GM19397 (cell line): ENCODE data around the gene ZBTB44.

Experiments
- ATAC-seq: cut with Tn5 transposase; IDR thresholded peaks from one replicate; pipeline ENCODE4 v1.9.1; 2021; ENCODE audit warnings: mild to moderate bottlenecking, moderate library complexity; ENCODE audit not compliant: unreplicated experiment

Gene ZBTB44

GRCh38 chr11:130216221-130216550 is 98.5 kb downstream of the ZBTB44 start:
- ATAC-seq, result no peak

GRCh38 chr11:130215531-130216220 is 99.0 kb downstream of the ZBTB44 start:
- ATAC-seq, result no peak

GRCh38 chr11:130214861-130215530 is 99.7 kb downstream of the ZBTB44 start:
- ATAC-seq, result no peak

GRCh38 chr11:130213979-130214281 is 100.8 kb downstream of the ZBTB44 start:
- no peak for ATAC-seq

GRCh38 chr11:130213143-130213978 is 101.4 kb downstream of the ZBTB44 start:
- ATAC-seq, result peak; percentile 79

- ATAC-seq, result no peak
Observed at GRCh38 chr11:130212431-130212961, 102.2 kb downstream of the ZBTB44 start.

GRCh38 chr11:130211781-130212401 is 102.8 kb downstream of the ZBTB44 start:
- no peak for ATAC-seq

GRCh38 chr11:130211144-130211543 is 103.6 kb downstream of the ZBTB44 start:
- no peak for ATAC-seq

GRCh38 chr11:130209954-130210854 is 104.5 kb downstream of the ZBTB44 start:
- ATAC-seq, result no peak

GRCh38 chr11:130209128-130209932 is 105.4 kb downstream of the ZBTB44 start:
- ATAC-seq, result no peak

GRCh38 chr11:130208241-130209127 is 106.2 kb downstream of the ZBTB44 start:
- ATAC-seq, result no peak

- no peak for ATAC-seq
Observed at GRCh38 chr11:130206141-130206540, 108.6 kb downstream of the ZBTB44 start.

GRCh38 chr11:130204703-130205095 is 110.0 kb downstream of the ZBTB44 start:
- no peak for ATAC-seq

GRCh38 chr11:130203766-130204702 is 110.7 kb downstream of the ZBTB44 start:
- ATAC-seq, result no peak

GRCh38 chr11:130202818-130203689 is 111.7 kb downstream of the ZBTB44 start:
- no peak for ATAC-seq

GRCh38 chr11:130202009-130202817 is 112.5 kb downstream of the ZBTB44 start:
- no peak for ATAC-seq
